ENCODE results near the gene BTN3A1. TPM values are rescaled to one million over a fixed set of nuclear protein-coding genes. Genes with fewer than 3 reads are reported as not detected.
"Not testable (repeated sequence)": the region's sequence is repeated elsewhere in the genome, so short reads cannot be mapped to it uniquely, and the experiment has no call there.

The BTN3A1 gene
- total RNA-seq, 1 experiment from 2014 or later: 1.2 TPM

DNA sequence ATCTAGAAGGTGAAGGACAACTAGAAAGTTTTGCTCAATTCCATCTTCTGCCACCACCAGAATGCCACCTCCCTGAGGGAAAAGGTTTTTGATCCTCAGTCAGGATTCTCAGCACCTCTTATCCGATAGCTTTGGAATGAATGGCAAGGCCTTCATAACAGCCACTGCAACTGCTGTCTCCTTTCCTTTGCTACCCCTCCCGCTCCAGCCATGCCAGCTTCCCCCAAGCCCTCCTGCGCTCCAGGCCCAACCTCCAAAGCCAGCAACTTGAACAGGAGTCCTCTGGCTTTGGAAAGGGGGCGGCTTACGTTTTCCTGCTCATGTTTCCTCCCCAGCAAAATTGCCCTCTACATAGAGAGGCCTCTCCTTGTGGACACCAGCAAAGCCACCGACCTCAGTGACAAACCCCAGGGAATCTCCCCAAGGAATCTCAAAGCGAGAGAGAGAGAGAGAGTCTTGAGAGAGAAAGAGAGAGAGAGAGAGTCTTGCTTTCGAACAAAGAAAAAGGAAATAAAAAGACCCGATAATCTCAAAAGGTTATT, 55.3 kb downstream of the BTN3A1 start:
- Histone ChIP-seq H3K27me3 (ENCODE audit: control insufficient read depth, insufficient read depth, low read length) (no peaks in the 10 kb centered on the region; the same call in 1 of the 2 replicates), H3K36me3 (replicated peaks; ENCODE audit: control insufficient read depth, insufficient read depth, low read length) (peaks cover 4% of the 10 kb centered on the region), H3K4me3 (ENCODE audit: insufficient read depth, low read depth, low read length) (peak overlapping the region; percentile 84)
- DNase-seq: peak; percentile 46

DNA sequence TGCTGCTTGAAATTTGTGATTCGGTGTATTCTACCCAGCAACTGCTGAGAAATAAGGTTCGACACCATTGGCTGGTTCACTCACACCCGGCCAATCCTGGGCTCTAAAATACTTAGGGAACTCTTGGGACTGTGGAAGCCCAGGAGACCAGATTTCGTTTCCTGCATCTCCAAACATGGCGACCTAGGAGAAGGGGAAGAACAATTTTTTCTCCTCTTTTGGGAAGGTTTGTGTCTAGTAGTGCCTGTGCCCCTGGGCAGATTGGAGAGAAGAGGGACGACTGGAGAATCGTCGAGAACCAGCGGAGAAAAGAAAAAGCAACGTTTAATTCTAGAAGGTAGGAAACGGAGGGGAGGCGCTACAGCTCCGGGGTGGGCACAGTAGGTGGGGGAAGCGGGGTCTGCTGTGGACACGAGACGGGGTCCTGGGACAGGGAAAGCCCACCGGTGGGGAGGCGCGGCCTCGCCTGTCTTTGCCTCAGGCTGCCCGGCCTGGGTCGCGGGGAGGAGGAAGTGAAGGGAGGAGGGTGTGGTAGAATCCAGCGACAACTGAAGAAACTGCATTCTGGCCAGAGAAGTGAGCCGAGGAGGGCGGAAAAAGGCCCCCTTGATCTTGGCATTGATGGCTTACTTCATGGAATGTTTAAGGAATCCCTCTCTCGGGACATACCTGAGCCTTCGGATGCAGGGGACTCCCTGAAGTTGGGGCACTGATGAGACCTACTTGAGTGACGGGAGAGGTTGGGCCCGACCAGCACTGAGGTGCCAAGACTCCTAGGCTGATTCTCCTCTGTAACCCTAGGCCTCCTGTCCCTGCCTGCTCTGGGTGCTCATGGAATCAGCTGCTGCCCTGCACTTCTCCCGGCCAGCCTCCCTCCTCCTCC, 56.0 kb downstream of the BTN3A1 start, which contains the start of gene BTN2A1:
Gene BTN2A1, plus strand, starts transcription at position 150 of the 883 bp plus-strand sequence. Its CDS starts 682 bp downstream, at position 832.
- peak within 1 kb of the TSS; percentile 84 for H3K4me3 ChIP-seq (ENCODE audit: insufficient read depth, low read depth, low read length)
- peak; percentile 93 for DNase-seq
- H3K36me3 ChIP-seq (replicated peaks; ENCODE audit: control insufficient read depth, insufficient read depth, low read length): peaks cover 10% of the 10 kb centered on the region
- no peaks in the 10 kb centered on the region; the same call in 1 of the 2 replicates for H3K27me3 ChIP-seq (ENCODE audit: control insufficient read depth, insufficient read depth, low read length)

DNA sequence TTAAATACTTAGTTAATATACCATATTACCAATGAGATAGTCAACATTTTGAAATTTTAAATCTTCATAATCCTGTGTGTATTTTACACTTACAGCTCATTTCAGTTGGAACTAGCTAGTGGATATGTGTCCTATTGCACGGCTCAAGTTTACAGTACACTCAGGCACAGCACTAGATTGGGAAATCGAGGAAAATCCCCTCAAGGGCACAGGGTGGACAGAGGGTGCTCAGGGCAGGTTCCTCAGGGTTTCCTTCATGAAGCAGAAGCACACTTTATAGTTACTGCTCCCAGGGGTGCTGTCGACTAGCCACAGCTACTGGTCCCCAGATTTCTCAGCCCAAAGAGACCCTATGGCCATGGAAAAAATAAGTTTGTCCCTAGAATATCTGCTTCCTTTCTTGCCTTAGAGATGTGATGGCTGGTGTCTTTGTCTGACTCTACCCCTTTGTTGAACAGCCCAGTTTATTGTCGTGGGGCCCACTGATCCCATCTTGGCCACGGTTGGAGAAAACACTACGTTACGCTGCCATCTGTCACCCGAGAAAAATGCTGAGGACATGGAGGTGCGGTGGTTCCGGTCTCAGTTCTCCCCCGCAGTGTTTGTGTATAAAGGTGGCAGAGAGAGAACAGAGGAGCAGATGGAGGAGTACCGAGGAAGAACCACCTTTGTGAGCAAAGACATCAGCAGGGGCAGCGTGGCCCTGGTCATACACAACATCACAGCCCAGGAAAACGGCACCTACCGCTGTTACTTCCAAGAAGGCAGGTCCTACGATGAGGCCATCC, 57.1 kb downstream of the BTN3A1 start:
- no peak overlapping the region for H3K4me3 ChIP-seq (ENCODE audit: insufficient read depth, low read depth, low read length)
- H3K27me3 ChIP-seq (ENCODE audit: control insufficient read depth, insufficient read depth, low read length): no peaks in the 10 kb centered on the region; the same call in 1 of the 2 replicates
- peaks cover 19% of the 10 kb centered on the region for H3K36me3 ChIP-seq (replicated peaks; ENCODE audit: control insufficient read depth, insufficient read depth, low read length)

DNA sequence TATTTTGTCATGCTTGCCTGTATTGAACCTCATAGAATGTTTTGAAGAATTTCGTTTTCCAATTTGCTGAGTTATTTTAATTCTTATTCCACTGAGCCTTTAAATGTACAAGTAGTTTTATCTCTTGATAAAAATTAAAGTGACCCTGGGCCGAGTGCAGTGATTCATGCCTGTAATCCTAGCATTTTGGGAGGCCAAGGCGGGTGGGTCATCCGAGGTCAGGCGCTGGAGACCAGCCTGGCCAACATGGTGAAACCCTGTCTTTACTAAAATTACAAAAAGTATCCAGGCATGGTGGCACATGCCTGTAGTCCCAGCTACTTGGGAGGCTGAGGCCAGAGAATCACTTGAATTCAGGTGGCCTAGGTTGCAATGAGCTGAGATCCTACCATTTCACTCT, 59.3 kb downstream of the BTN3A1 start:
- not testable (repeated sequence) for DNase-seq; H3K27me3 ChIP-seq (ENCODE audit: control insufficient read depth, insufficient read depth, low read length); H3K4me3 ChIP-seq (ENCODE audit: insufficient read depth, low read depth, low read length)
- H3K36me3 ChIP-seq (replicated peaks; ENCODE audit: control insufficient read depth, insufficient read depth, low read length): peaks cover 35% of the 10 kb centered on the region

More for the DNA sequence above, 57.1 kb downstream of the BTN3A1 start:
- no peak for DNase-seq

DNA sequence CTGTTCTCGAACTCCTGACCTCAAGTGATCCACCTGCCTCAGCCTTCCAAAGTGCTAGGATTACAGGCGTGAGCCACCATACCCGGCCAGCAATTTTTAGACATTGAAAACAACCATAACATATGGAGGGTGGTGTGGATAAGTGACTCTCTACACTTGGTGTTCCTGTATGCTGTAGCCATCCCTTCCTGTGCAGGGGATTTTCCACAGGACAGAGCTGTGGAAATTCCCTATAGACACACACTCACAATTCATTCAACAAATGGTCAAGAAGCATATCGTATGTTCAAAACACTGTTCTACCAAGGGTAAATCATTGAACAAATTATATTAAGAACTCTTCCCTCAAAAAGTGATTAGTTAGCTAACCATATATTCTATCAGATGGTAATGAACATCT, 61.9 kb downstream of the BTN3A1 start:
- H3K36me3 ChIP-seq (replicated peaks; ENCODE audit: control insufficient read depth, insufficient read depth, low read length): peaks cover 47% of the 10 kb centered on the region
- H3K27me3 ChIP-seq (ENCODE audit: control insufficient read depth, insufficient read depth, low read length): no peaks in the 10 kb centered on the region
- no peak overlapping the region for H3K4me3 ChIP-seq (ENCODE audit: insufficient read depth, low read depth, low read length)
- no peak for DNase-seq

- peaks cover 47% of the 10 kb centered on the region for H3K36me3 ChIP-seq (replicated peaks; ENCODE audit: control insufficient read depth, insufficient read depth, low read length)
- H3K4me3 ChIP-seq (ENCODE audit: insufficient read depth, low read depth, low read length): no peak overlapping the region
- H3K27me3 ChIP-seq (ENCODE audit: control insufficient read depth, insufficient read depth, low read length): no peaks in the 10 kb centered on the region
- no peak for DNase-seq
These were observed 62.5 kb downstream of the BTN3A1 start for GRCh38 chr6:26464416-26465131.

Other genes with a start within 250 kb of the BTN3A1 start
- 1.4 and 1.6 TPM in 2 replicates for gene BTN3A2, start 37.1 kb upstream of the BTN3A1 start, total RNA-seq (2014; rRNA removed; shearing (Covaris generic))
- gene BTN2A2, start 19.2 kb upstream of the BTN3A1 start, total RNA-seq (2014; rRNA removed; shearing (Covaris generic)): 9.5 and 10.6 TPM in 2 replicates
- 1.1 and 3.4 TPM in 2 replicates for gene BTN3A3, start 38.2 kb downstream of the BTN3A1 start, total RNA-seq (2014; rRNA removed; shearing (Covaris generic))
- 7.6 and 8.2 TPM in 2 replicates for gene BTN2A1, start 55.7 kb downstream of the BTN3A1 start, total RNA-seq (2014; rRNA removed; shearing (Covaris generic))
- gene BTN1A1, start 98.0 kb downstream of the BTN3A1 start, total RNA-seq (2014; rRNA removed; shearing (Covaris generic)): 0.11 TPM in 1 of 2 replicates, not detected in the other
- gene HMGN4, start 136.1 kb downstream of the BTN3A1 start, total RNA-seq (2014; rRNA removed; shearing (Covaris generic)): 88.9 and 93.0 TPM in 2 replicates
- gene ABT1, start 194.7 kb downstream of the BTN3A1 start, total RNA-seq (2014; rRNA removed; shearing (Covaris generic)): 29.9 and 30.6 TPM in 2 replicates